A549 (cell line): ENCODE measurements around the gene SBF2. TPM values are rescaled to one million over a fixed set of nuclear protein-coding genes. Genes with fewer than 3 reads are reported as not detected.

Source experiments
- ATAC-seq, 2 experiments: fragments of 200-7000 bp in 1 of 2; fragments of >200 bp in 1 of 2; cut with Nextera tagmentation in 1 of 2; cut with Tn5 transposase in 1 of 2; 3 replicates each; pipeline versions ENCODE4 v1.8.0 to v1.9.1; 2018 to 2020; ENCODE audit warnings: mild to moderate bottlenecking in 1 of 2, moderate library complexity in 1 of 2
- CTCF ChIA-PET: fragments of 300-600 bp; sonication (Branson Sonifier 250); formaldehyde crosslinking; extraction: SDS; loops from one replicate; lab custom pipeline; 2021; ENCODE audit warnings: antibody characterized with exemption, inconsistent platforms; lab: Yijun Ruan, JAX
- POLR2A ChIA-PET: fragments of 350-600 bp; formaldehyde crosslinking; extraction: SDS; loops from one replicate; lab custom pipeline; 2021; ENCODE audit warnings: antibody characterized with exemption, inconsistent platforms; lab: Yijun Ruan, JAX
- DNase-seq, 2 experiments: peaks; one replicate each; pipeline versions ENCODE4 v3.0.0 to v3.0.0-alpha.2; 2011 to 2016; ENCODE audit warnings: low read depth in 1 of 2, low spot score in 1 of 2
- FAIRE-seq: peaks from 2 replicates; lab custom pipeline; 2011; peaks lifted over from hg19 to GRCh38; lab: Jason Lieb, UNC
- H3K27ac ChIP-seq, 2 experiments: fragments of >200 bp; sonication (Bioruptor Twin); formaldehyde crosslinking; 3 replicates each; pipeline ENCODE4 v1.5.1; 2016 to 2017
- H3K4me1 ChIP-seq: fragments of >200 bp; sonication (Bioruptor Twin); formaldehyde crosslinking; 3 replicates; pipeline ENCODE4 v1.6.1; 2016
- H3K4me2 ChIP-seq: fragments of >200 bp; sonication (Bioruptor Twin); formaldehyde crosslinking; 3 replicates; pipeline ENCODE4 v1.6.1; 2016
- H3K4me3 ChIP-seq: fragments of >200 bp; sonication (Bioruptor Twin); formaldehyde crosslinking; 3 replicates; pipeline ENCODE4 v1.5.1; 2016
- H3K9me3 ChIP-seq: fragments of >200 bp; sonication (Bioruptor Twin); formaldehyde crosslinking; 3 replicates; pipeline ENCODE4 v1.6.1; 2016
- CBX8 ChIP-seq: fragments of 200-600 bp; sonication (generic); IDR thresholded peaks from 2 replicates; pipeline ENCODE4 v1.6.1; 2016
- CEBPB ChIP-seq, 2 experiments: fragments of >200 bp in 1 of 2; sonication (Bioruptor Twin) in 1 of 2; formaldehyde crosslinking in 1 of 2; IDR thresholded peaks; 2 replicates each; pipeline ENCODE4 v1.6.1; 2012 to 2016
- CHD2 ChIP-seq: fragments of 150-350 bp; IDR thresholded peaks from 2 replicates; pipeline ENCODE4 v1.6.1; 2014; ENCODE audit warnings: low read length; ENCODE audit not compliant: partially characterized antibody
- EHF ChIP-seq: fragments of 250-450 bp; sonication (Bioruptor Pico); IDR thresholded peaks from 2 replicates; pipeline ENCODE4 v1.5.0; 2020; ENCODE audit warnings: mild to moderate bottlenecking
- FOSB ChIP-seq: fragments of 250-450 bp; sonication (Bioruptor Pico); IDR thresholded peaks from 2 replicates; pipeline ENCODE4 v1.5.0; 2020; ENCODE audit warnings: mild to moderate bottlenecking, moderate library complexity
- FOXS1 ChIP-seq: fragments of 250-450 bp; sonication (Bioruptor Pico); IDR thresholded peaks from 2 replicates; pipeline ENCODE4 v1.5.0; 2020; ENCODE audit warnings: mild to moderate bottlenecking, moderate library complexity
- GATA3 ChIP-seq: IDR thresholded peaks from 2 replicates; pipeline ENCODE4 v1.6.1; 2012; ENCODE audit warnings: borderline replicate concordance
- HOXB13 ChIP-seq: fragments of 250-450 bp; sonication (Bioruptor Pico); IDR thresholded peaks from 2 replicates; pipeline ENCODE4 v1.5.0; 2020; ENCODE audit warnings: low read depth, mild to moderate bottlenecking, moderate library complexity
- KDM1A ChIP-seq: fragments of 200-600 bp; sonication (generic); IDR thresholded peaks from 2 replicates; pipeline ENCODE4 v1.6.1; 2016; ENCODE audit warnings: low read depth, mild to moderate bottlenecking
- NFE2L2 ChIP-seq: fragments of 150-350 bp; conservative IDR thresholded peaks from 2 replicates; pipeline ENCODE4 v1.6.1; 2014; ENCODE audit warnings: low read length
- NPAS2 ChIP-seq: fragments of 250-450 bp; sonication (Bioruptor Pico); IDR thresholded peaks from 2 replicates; pipeline ENCODE4 v1.8.0; 2022; ENCODE audit warnings: mild to moderate bottlenecking, moderate library complexity, borderline replicate concordance
- NR3C1 ChIP-seq: fragments of >200 bp; sonication (Bioruptor Twin); formaldehyde crosslinking; IDR thresholded peaks from 3 replicates; pipeline ENCODE4 v1.6.1; 2017
- RAD21 ChIP-seq, 2 experiments: fragments of >200 bp in 1 of 2; sonication (Bioruptor Twin) in 1 of 2; formaldehyde crosslinking in 1 of 2; IDR thresholded peaks in 1 of 2; conservative IDR thresholded peaks in 1 of 2; 2 replicates in 1 of 2; 3 replicates in 1 of 2; pipeline ENCODE4 v1.6.1; 2012 to 2018; ENCODE audit warnings: inconsistent platforms in 1 of 2
- REST ChIP-seq: fragments of 200-600 bp; sonication (generic); IDR thresholded peaks from 2 replicates; pipeline ENCODE4 v1.6.1; 2016; ENCODE audit warnings: antibody characterized with exemption, mild to moderate bottlenecking, moderate library complexity
- SREBF2 ChIP-seq: fragments of 450-650 bp; IDR thresholded peaks from 2 replicates; pipeline ENCODE4 v1.6.1; 2014; ENCODE audit warnings: mild to moderate bottlenecking, moderate library complexity
- TFCP2L1 ChIP-seq: fragments of 250-450 bp; sonication (Bioruptor Pico); IDR thresholded peaks from 2 replicates; pipeline ENCODE4 v1.5.0; 2021; ENCODE audit warnings: mild to moderate bottlenecking
- ZFP36 ChIP-seq: fragments of 450-650 bp; IDR thresholded peaks from 2 replicates; pipeline ENCODE4 v1.6.1; 2014; ENCODE audit warnings: borderline replicate concordance; ENCODE audit not compliant: partially characterized antibody
- ZNF302 ChIP-seq: fragments of 250-450 bp; sonication (Bioruptor Pico); IDR thresholded peaks from 2 replicates; pipeline ENCODE4 v1.9.0; 2021; ENCODE audit warnings: inconsistent platforms, mild to moderate bottlenecking, moderate library complexity
- WGBS: methylation state at CpG from one replicate; pipeline ENCODE4 v1.1.6; 2017; ENCODE audit errors: missing lambda C conversion rate; 5-methylcytosine and 5-hydroxymethylcytosine counted together
- polyA plus RNA-seq, 4 experiments: library from polyadenylated mRNA; depleted of rRNA in 3 of 4; stranded (reverse); fragments of >200 nt; fragmentation: RNase III in 1 of 4; extraction: RNeasy Plus Mini Kit Qiagen cat#74134 plus additional on column Dnase treatment in 1 of 4; gene quantifications; 2 replicates in 3 of 4; 3 replicates in 1 of 4; pipeline ENCODE4 v1.2.3, GENCODE V29; 2011 to 2017
- TF ChIP-seq, protein P1 (sequence below): fragments of >200 bp; sonication (Bioruptor Twin); formaldehyde crosslinking; IDR thresholded peaks from 3 replicates; pipeline ENCODE4 v1.5.1; 2016
- TF ChIP-seq, protein P2 (sequence below): fragments of 150-350 bp; IDR thresholded peaks from 2 replicates; pipeline ENCODE4 v1.6.1; 2014; ENCODE audit warnings: low read depth, mild to moderate bottlenecking, low read length
- TF ChIP-seq, protein P3 (sequence below): fragments of 450-650 bp; IDR thresholded peaks from 2 replicates; pipeline ENCODE4 v1.6.1; 2014; ENCODE audit warnings: antibody characterized with exemption
- TF ChIP-seq, protein P4 (sequence below): IDR thresholded peaks from 2 replicates; pipeline ENCODE4 v1.6.1; 2012

SBF2 gene
- polyA plus RNA-seq, 2 of the 4 experiments (the other 2 are of a cell fraction) = 11.1 to 49.6 TPM

DNA sequence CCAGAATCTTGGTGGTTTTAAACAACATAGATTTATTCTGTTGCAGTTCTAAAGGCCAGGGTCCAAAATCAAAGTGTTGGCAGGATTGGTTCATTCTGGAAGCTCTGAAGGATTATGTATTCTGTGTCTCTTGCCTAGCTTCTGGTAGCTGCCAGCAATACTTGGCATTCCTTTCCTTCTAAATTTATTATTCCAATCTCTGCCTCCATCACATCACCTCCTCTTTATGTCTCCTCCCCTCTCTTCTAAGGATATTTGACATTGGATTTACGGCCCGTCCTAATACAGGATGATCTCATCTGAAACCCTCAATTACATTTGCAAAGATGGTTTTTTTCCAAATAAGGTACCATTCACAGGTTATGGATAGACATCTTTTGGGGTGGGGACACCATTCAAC is 186.5 kb downstream of the SBF2 start:
- no peak overlapping the region for H3K27ac ChIP-seq
- peaks cover 11% of the 10 kb centered on the region; the same call in 2 of the 3 replicates for H3K4me1 ChIP-seq
- H3K9me3 ChIP-seq = no peaks in the 10 kb centered on the region
- H3K4me2 ChIP-seq = no peak overlapping the region
- no peak for TF ChIP-seq NPAS2 (CRISPR knock-in tag)
- TF ChIP-seq HOXB13 (CRISPR knock-in tag) = no peak
- no peak for TF ChIP-seq NFE2L2
- no peak for TF ChIP-seq CBX8
- TF ChIP-seq, protein P1, sequence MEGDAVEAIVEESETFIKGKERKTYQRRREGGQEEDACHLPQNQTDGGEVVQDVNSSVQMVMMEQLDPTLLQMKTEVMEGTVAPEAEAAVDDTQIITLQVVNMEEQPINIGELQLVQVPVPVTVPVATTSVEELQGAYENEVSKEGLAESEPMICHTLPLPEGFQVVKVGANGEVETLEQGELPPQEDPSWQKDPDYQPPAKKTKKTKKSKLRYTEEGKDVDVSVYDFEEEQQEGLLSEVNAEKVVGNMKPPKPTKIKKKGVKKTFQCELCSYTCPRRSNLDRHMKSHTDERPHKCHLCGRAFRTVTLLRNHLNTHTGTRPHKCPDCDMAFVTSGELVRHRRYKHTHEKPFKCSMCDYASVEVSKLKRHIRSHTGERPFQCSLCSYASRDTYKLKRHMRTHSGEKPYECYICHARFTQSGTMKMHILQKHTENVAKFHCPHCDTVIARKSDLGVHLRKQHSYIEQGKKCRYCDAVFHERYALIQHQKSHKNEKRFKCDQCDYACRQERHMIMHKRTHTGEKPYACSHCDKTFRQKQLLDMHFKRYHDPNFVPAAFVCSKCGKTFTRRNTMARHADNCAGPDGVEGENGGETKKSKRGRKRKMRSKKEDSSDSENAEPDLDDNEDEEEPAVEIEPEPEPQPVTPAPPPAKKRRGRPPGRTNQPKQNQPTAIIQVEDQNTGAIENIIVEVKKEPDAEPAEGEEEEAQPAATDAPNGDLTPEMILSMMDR = no peak
- no peak for TF ChIP-seq REST
- no peak for TF ChIP-seq ZFP36
- no peak for TF ChIP-seq EHF (CRISPR knock-in tag)
- TF ChIP-seq, protein P2, sequence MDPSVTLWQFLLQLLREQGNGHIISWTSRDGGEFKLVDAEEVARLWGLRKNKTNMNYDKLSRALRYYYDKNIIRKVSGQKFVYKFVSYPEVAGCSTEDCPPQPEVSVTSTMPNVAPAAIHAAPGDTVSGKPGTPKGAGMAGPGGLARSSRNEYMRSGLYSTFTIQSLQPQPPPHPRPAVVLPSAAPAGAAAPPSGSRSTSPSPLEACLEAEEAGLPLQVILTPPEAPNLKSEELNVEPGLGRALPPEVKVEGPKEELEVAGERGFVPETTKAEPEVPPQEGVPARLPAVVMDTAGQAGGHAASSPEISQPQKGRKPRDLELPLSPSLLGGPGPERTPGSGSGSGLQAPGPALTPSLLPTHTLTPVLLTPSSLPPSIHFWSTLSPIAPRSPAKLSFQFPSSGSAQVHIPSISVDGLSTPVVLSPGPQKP = no peak
- TF ChIP-seq NR3C1 = no peak
- no peak for TF ChIP-seq KDM1A
- TF ChIP-seq SREBF2 = no peak
- no peak for TF ChIP-seq CHD2
- no peak for TF ChIP-seq ZNF302 (CRISPR knock-in tag)
- no peak for TF ChIP-seq FOSB (CRISPR knock-in tag)
- TF ChIP-seq CEBPB (IDR thresholded peaks at IDR 0.05) = no peak
- CTCF ChIA-PET = interaction anchor here (1.4 kb wide), 1 partner anchor 9 kb away, joined by 3 read pairs; no protein-coding TSS in a partner anchor
- WGBS = 89% methylated on average over 2 of the region's 2 CpGs
- DNase-seq (no peak), ATAC-seq (no peak), FAIRE-seq (no peak)
- POLR2A ChIA-PET = no interaction called here
- H3K4me3 ChIP-seq = no peak overlapping the region

DNA sequence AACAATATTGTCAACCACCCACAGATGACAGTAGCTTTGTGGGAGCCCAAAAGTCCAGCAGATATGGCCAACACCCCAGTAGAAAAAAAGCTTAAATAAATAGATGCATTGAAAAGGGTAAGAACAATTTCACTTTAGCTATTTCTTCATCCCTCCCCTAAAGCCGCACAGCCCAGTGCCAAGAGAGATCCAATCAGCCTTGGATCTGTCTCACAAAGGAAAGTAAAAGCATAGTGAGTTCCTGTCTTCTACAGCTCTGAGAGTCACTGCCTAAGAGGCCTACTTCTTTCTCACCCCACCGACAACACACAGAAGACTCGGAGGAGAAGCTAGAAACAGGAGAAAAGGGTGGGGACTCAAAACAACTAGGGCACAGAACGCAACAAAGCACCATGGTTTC is 196.4 kb downstream of the SBF2 start:
- Histone ChIP-seq H3K27ac (no peak overlapping the region), H3K4me3 (no peak overlapping the region), H3K9me3 (no peaks in the 10 kb centered on the region), H3K4me1 (peaks cover 13% of the 10 kb centered on the region)
- WGBS = 97% methylated on average over 4 of the region's 4 CpGs
- no peak for FAIRE-seq
- no peak for TF ChIP-seq ZNF302 (CRISPR knock-in tag)
- TF ChIP-seq ZFP36 = no peak
- TF ChIP-seq FOXS1 (CRISPR knock-in tag) = no peak
- TF ChIP-seq, protein P3, sequence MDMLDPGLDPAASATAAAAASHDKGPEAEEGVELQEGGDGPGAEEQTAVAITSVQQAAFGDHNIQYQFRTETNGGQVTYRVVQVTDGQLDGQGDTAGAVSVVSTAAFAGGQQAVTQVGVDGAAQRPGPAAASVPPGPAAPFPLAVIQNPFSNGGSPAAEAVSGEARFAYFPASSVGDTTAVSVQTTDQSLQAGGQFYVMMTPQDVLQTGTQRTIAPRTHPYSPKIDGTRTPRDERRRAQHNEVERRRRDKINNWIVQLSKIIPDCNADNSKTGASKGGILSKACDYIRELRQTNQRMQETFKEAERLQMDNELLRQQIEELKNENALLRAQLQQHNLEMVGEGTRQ = no peak
- no peak for TF ChIP-seq RAD21 (conservative IDR thresholded peaks at IDR 0.05 in 1 of 2, IDR thresholded peaks at IDR 0.05 in 1 of 2)
- TF ChIP-seq GATA3 = no peak
- TF ChIP-seq TFCP2L1 (CRISPR knock-in tag) = no peak
- no peak for TF ChIP-seq KDM1A
- TF ChIP-seq, protein P4, sequence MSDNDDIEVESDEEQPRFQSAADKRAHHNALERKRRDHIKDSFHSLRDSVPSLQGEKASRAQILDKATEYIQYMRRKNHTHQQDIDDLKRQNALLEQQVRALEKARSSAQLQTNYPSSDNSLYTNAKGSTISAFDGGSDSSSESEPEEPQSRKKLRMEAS = no peak
- no peak for TF ChIP-seq CEBPB (IDR thresholded peaks at IDR 0.05)
- TF ChIP-seq, all 56 proteins: peak for 0
- H3K4me2 ChIP-seq = no peak overlapping the region
- POLR2A ChIA-PET = no interaction called here
- no peak for ATAC-seq
- DNase-seq = no peak
- CTCF ChIA-PET = interaction anchor here (1.0 kb wide), 1 partner anchor 198 kb away, joined by 3 read pairs; no protein-coding TSS in a partner anchor
